ENCODE measurements around the gene IGFLR1. TPM values are rescaled to one million over a fixed set of nuclear protein-coding genes. Genes with fewer than 3 reads are reported as not detected.

IGFLR1 gene
- polyA plus RNA-seq, 3 donors, result 80.5 to 144 (median 119) TPM

DNA sequence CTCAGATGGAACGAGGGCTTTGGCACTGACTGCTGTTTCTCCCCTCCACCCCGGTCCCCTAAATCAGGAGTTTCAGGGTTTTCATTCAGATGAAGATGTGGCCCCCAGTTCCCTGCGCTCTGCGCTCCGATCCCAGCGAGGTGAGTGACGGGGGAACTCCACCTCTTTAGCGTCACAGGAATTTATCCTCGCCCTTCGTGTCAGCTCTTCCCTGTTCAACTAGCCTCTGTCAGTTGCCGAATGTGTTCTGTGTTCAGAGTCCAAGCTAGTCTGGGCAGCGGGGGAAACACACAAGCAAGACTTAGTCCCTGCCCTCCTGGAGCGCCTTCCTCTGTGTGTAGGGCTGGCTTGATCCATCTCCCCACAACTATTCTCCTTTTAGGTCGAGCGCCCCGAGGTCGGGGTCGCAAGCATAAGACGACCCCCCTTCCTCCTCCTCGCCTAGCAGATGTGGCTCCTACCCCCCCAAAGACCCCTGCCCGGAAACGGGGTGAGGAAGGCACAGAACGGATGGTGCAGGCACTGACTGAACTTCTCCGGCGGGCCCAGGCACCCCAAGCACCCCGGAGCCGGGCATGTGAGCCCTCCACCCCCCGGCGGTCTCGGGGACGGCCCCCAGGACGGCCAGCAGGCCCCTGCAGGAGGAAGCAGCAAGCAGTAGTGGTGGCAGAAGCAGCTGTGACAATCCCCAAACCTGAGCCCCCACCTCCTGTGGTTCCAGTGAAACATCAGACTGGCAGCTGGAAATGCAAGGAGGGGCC, 22.7 kb downstream of the IGFLR1 start:
- H3K36me3 Mint-ChIP-seq, result peaks cover 39 to 45% of the 10 kb centered on the region in 2 donors
- Histone ChIP-seq H3K9ac (ENCODE audit: insufficient read depth, low read length, poor library complexity, severe bottlenecking) (peak overlapping the region; percentile 81), H3K79me2 (ENCODE audit: insufficient read depth, low read length) (peaks cover 33% of the 10 kb centered on the region), H4K20me1 (ENCODE audit: insufficient read depth, low read length) (peaks cover 45% of the 10 kb centered on the region), H3K4me3 (replicated peaks in 1 of 3; ENCODE audit: low read depth in 2 of 3, low read length in 3 of 3) (peak overlapping the region in 1 of 3 experiments; percentile 90), H3K27ac (ENCODE audit: low read depth in 1 of 2, low read length in 2 of 2) (no peak overlapping the region), H3K27me3 (ENCODE audit: control insufficient read depth in 2 of 2, insufficient read depth in 2 of 2, low read length in 2 of 2) (no peaks in the 10 kb centered on the region), H2AFZ (ENCODE audit: insufficient read depth, low read depth, low read length, poor library complexity, severe bottlenecking) (no peak overlapping the region), H3K4me1 (ENCODE audit: control insufficient read depth in 1 of 2, insufficient read depth in 2 of 2, low read length in 2 of 2) (peaks cover 23 to 37% of the 10 kb centered on the region in 2 donors), H3K4me2 (replicated peaks; ENCODE audit: extremely low read depth, low read length, poor library complexity, severe bottlenecking) (peak overlapping the region; percentile 96), H3K9me3 (replicated peaks in 1 of 2; ENCODE audit: control insufficient read depth in 1 of 2, insufficient read depth in 1 of 2, low read length in 2 of 2) (no peaks in the 10 kb centered on the region), H3K36me3 (replicated peaks in 1 of 2; ENCODE audit: control insufficient read depth in 1 of 2, insufficient read depth in 2 of 2, low read length in 2 of 2) (peaks cover 43 to 52% of the 10 kb centered on the region in 2 donors)
- peaks cover 1 to 6% (median 1%) of the 10 kb centered on the region in 3 donors for H3K27me3 Mint-ChIP-seq (ENCODE audit: low read depth in 3 of 3)
- peak in 1 of 3 donors; percentile 4 for DNase-seq
- no peaks in the 10 kb centered on the region for H3K9me3 Mint-ChIP-seq
- intact Hi-C loops (cut with micrococcal nuclease), result loop anchor here in 1 of 2 donors (5.0 kb wide), 2 partner anchors 92 to 172 kb away; partner anchors contain the start of genes RBM42 and TMEM147
- H3K27ac Mint-ChIP-seq, result peak overlapping the region in 3 of 7 donors; percentile 26 to 55 (median 47)
- peak overlapping the region; percentile 87 to 91 for H3K4me3 Mint-ChIP-seq
- TF ChIP-seq CTCF (IDR thresholded peaks at IDR 0.05), result no peak
- H3K4me1 Mint-ChIP-seq, result peaks cover 30% of the 10 kb centered on the region
- 93% methylated on average over 22 of the region's 32 CpGs for WGBS (ENCODE audit: insufficient coverage)

DNA sequence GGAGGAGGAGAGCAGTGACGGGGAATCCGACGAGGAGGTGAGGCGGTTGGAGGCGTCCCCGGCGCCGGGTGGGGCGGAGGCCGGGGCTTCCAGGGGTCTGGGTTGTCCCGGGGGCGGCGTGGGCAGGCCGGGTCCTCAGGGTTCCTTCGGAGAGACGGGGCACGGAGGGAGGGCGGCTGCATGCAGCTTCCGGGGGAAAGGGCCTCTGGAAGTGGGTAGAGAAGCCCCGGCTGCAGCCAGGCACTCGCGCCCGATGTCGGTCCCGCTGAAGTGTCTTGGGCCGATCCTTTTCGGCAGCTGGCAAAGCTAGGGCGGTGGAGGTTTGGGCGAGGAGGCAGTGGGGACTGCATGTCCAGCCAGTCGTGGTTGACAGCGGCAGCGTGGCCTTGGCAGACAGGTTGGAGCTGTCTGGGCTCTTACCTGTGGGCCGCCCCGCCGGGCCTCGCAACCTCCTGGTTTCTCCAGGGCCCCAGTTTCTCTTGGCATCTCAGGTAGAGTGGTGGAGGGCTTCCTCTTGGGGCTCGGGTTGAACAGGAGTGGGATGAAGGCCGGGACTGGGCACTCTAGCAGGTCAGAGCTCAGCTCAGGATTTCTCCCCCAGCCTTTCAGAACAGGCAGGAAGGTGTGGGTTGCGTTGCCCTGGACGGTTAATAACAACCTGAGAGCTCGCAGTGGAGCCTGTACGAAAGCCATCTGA, 23.8 kb downstream of the IGFLR1 start:
- TF ChIP-seq CTCF (IDR thresholded peaks at IDR 0.05), result no peak
- peak overlapping the region; percentile 65 for H2AFZ ChIP-seq (ENCODE audit: insufficient read depth, low read depth, low read length, poor library complexity, severe bottlenecking)
- Mint-ChIP-seq H3K27ac (peak overlapping the region in 6 of 7 donors; percentile 48 to 88 (median 78)), H3K36me3 (peaks cover 29 to 34% of the 10 kb centered on the region in 2 donors), H3K9me3 (no peaks in the 10 kb centered on the region), H3K27me3 (ENCODE audit: low read depth in 3 of 3) (peaks cover 1 to 6% (median 4%) of the 10 kb centered on the region in 3 donors), H3K4me3 (peak overlapping the region; percentile 87 to 91), H3K4me1 (peaks cover 30% of the 10 kb centered on the region)
- H3K27ac ChIP-seq (ENCODE audit: low read depth in 1 of 2, low read length in 2 of 2), result peak overlapping the region in 1 of 2 donors; percentile 66
- DNase-seq, result peak in 1 of 3 donors; percentile 15
- intact Hi-C loops (cut with micrococcal nuclease), result loop anchor here in 1 of 2 donors (5.0 kb wide), 2 partner anchors 91 to 171 kb away; partner anchors contain the start of genes RBM42 and TMEM147
- peaks cover 33% of the 10 kb centered on the region for H3K79me2 ChIP-seq (ENCODE audit: insufficient read depth, low read length)
- H3K4me2 ChIP-seq (replicated peaks; ENCODE audit: extremely low read depth, low read length, poor library complexity, severe bottlenecking), result peak overlapping the region; percentile 96
- peak overlapping the region; percentile 81 for H3K9ac ChIP-seq (ENCODE audit: insufficient read depth, low read length, poor library complexity, severe bottlenecking)
- H3K4me1 ChIP-seq (ENCODE audit: control insufficient read depth in 1 of 2, insufficient read depth in 2 of 2, low read length in 2 of 2), result peaks cover 23 to 37% of the 10 kb centered on the region in 2 donors
- H3K36me3 ChIP-seq (replicated peaks in 1 of 2; ENCODE audit: control insufficient read depth in 1 of 2, insufficient read depth in 2 of 2, low read length in 2 of 2), result peaks cover 32 to 41% of the 10 kb centered on the region in 2 donors
- H3K9me3 ChIP-seq (replicated peaks in 1 of 2; ENCODE audit: control insufficient read depth in 1 of 2, insufficient read depth in 1 of 2, low read length in 2 of 2), result no peaks in the 10 kb centered on the region
- peaks cover 40% of the 10 kb centered on the region for H4K20me1 ChIP-seq (ENCODE audit: insufficient read depth, low read length)
- H3K4me3 ChIP-seq (replicated peaks in 1 of 3; ENCODE audit: low read depth in 2 of 3, low read length in 3 of 3), result peak overlapping the region; percentile 64 to 90 (median 81)
- WGBS (ENCODE audit: insufficient coverage), result 1% methylated on average over 37 of the region's 42 CpGs
- no peaks in the 10 kb centered on the region for H3K27me3 ChIP-seq (ENCODE audit: control insufficient read depth in 2 of 2, insufficient read depth in 2 of 2, low read length in 2 of 2)
